GM18858 (cell line): ENCODE results near the gene TUFM.
"Not testable (repeated sequence)": the region's sequence is repeated elsewhere in the genome, so short reads cannot be mapped to it uniquely, and the experiment has no call there.

Source experiments
- ATAC-seq: cut with Tn5 transposase; IDR thresholded peaks from one replicate; pipeline ENCODE4 v1.9.1; 2021; ENCODE audit not compliant: unreplicated experiment

TUFM gene

GRCh38 chr16:28875134-28876018 is 29.2 kb upstream of the TUFM start:
- ATAC-seq = no peak

GRCh38 chr16:28874406-28874805 is 28.3 kb upstream of the TUFM start:
- no peak for ATAC-seq

- no peak for ATAC-seq
Observed at GRCh38 chr16:28873543-28874201, 27.5 kb upstream of the TUFM start.

- ATAC-seq = no peak
Observed at GRCh38 chr16:28872952-28873351, 26.8 kb upstream of the TUFM start.

- ATAC-seq = no peak
Observed at GRCh38 chr16:28869201-28869600, 23.1 kb upstream of the TUFM start.

GRCh38 chr16:28867646-28868045 is 21.5 kb upstream of the TUFM start:
- ATAC-seq = not testable (repeated sequence)

- no peak for ATAC-seq
Observed at GRCh38 chr16:28867241-28867640, 21.1 kb upstream of the TUFM start.

GRCh38 chr16:28866454-28866804 is 20.3 kb upstream of the TUFM start:
- ATAC-seq = no peak

GRCh38 chr16:28865722-28866453 is 19.7 kb upstream of the TUFM start:
- ATAC-seq = no peak

- no peak for ATAC-seq
Observed at GRCh38 chr16:28865001-28865688, 19.0 kb upstream of the TUFM start.

- no peak for ATAC-seq
Observed at GRCh38 chr16:28863929-28864793, 18.0 kb upstream of the TUFM start.

GRCh38 chr16:28859326-28859725 is 13.2 kb upstream of the TUFM start:
- no peak for ATAC-seq

GRCh38 chr16:28858421-28858820 is 12.3 kb upstream of the TUFM start:
- no peak for ATAC-seq

GRCh38 chr16:28846933-28847273 is 755 bp upstream of the TUFM start:
- no peak for ATAC-seq

GRCh38 chr16:28845761-28846079 is 428 bp downstream of the TUFM start:
- ATAC-seq = no peak

- no peak for ATAC-seq
Observed at GRCh38 chr16:28845293-28845692, 855 bp downstream of the TUFM start.

GRCh38 chr16:28844226-28844885 is 1.8 kb downstream of the TUFM start:
- no peak for ATAC-seq

- no peak for ATAC-seq
Observed at GRCh38 chr16:28843766-28844165, 2.4 kb downstream of the TUFM start.

GRCh38 chr16:28842696-28843095 is 3.5 kb downstream of the TUFM start:
- ATAC-seq = no peak

GRCh38 chr16:28839899-28840298 is 6.2 kb downstream of the TUFM start:
- ATAC-seq = no peak
